PC-9 (cell line): ENCODE measurements around the gene C19orf18.

Experiments
- CTCF ChIP-seq: fragments of 200-600 bp; sonication (generic); conservative IDR thresholded peaks from 2 replicates; pipeline ENCODE4 v1.6.1; 2017; ENCODE audit warnings: mixed run types, antibody characterized with exemption, mild to moderate bottlenecking, moderate library complexity
- EZH2 ChIP-seq: fragments of 200-600 bp; sonication (generic); IDR thresholded peaks from 2 replicates; pipeline ENCODE4 v1.8.0; 2017; ENCODE audit warnings: antibody characterized with exemption, low read depth

DNA sequence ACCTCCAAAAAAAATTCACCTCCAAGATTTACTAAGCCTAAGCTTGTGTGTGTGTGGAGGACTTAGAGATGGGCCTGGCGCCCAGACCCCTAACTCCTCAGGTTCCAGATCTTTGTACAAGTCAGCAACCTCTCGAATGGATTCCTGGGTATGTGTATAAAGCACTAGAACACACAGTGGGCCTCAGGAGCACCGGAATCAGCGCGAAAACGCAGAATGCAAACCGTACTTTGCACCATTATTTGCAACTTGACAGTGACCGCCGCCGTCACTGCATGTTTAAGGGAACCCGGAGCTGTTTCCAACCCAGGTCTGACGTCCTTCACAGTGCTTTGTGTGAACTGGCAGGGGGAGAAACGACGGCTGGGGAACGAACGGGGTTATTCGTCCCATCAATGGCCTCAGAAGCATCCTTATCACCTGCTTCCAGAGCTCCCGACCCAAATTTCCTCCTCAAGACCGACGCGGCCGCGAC lies 27.6 kb upstream of the C19orf18 start:
- no peak for TF ChIP-seq CTCF
- no peak for TF ChIP-seq EZH2
